CD4-positive, alpha-beta T cell treated with Interleukin-17A for 1 hour (primary cell): ENCODE measurements around the gene SPTB.
"Not testable (repeated sequence)": the region's sequence is repeated elsewhere in the genome, so short reads cannot be mapped to it uniquely, and the experiment has no call there.

Source experiments
- DNase-seq: peaks from one replicate; pipeline ENCODE4 v3.0.0-alpha.2; 2020

SPTB gene

GRCh38 chr14:64815257-64815656, 64.5 kb downstream of the SPTB start:
- no peak for DNase-seq

GRCh38 chr14:64812412-64812811, 67.3 kb downstream of the SPTB start:
- DNase-seq: peak; percentile 45

GRCh38 chr14:64811676-64812075, 68.0 kb downstream of the SPTB start:
- no peak for DNase-seq

- DNase-seq: no peak
Measured at GRCh38 chr14:64808449-64808848, 71.3 kb downstream of the SPTB start.

GRCh38 chr14:64807551-64807950, 72.2 kb downstream of the SPTB start:
- no peak for DNase-seq

GRCh38 chr14:64806862-64807495, 72.7 kb downstream of the SPTB start:
- DNase-seq: no peak

- DNase-seq: no peak
Measured at GRCh38 chr14:64806202-64806861, 73.4 kb downstream of the SPTB start.

GRCh38 chr14:64805646-64806045, 74.1 kb downstream of the SPTB start:
- not testable (repeated sequence) for DNase-seq

GRCh38 chr14:64804754-64805260, 74.9 kb downstream of the SPTB start:
- no peak for DNase-seq

- no peak for DNase-seq
Measured at GRCh38 chr14:64801800-64802199, 77.9 kb downstream of the SPTB start.

GRCh38 chr14:64801046-64801445, 78.7 kb downstream of the SPTB start:
- DNase-seq: no peak

- DNase-seq: peak; percentile 13
Measured at GRCh38 chr14:64800000-64800399, 79.7 kb downstream of the SPTB start.

GRCh38 chr14:64799555-64799954, 80.2 kb downstream of the SPTB start:
- DNase-seq: no peak

GRCh38 chr14:64796369-64796768, 83.3 kb downstream of the SPTB start:
- DNase-seq: no peak

GRCh38 chr14:64795921-64796320, 83.8 kb downstream of the SPTB start:
- DNase-seq: no peak

GRCh38 chr14:64795211-64795610, 84.5 kb downstream of the SPTB start:
- DNase-seq: no peak

GRCh38 chr14:64792871-64793560, 86.7 kb downstream of the SPTB start:
- no peak for DNase-seq

GRCh38 chr14:64792231-64792630, 87.5 kb downstream of the SPTB start:
- no peak for DNase-seq

- DNase-seq: no peak
Measured at GRCh38 chr14:64790478-64790877, 89.2 kb downstream of the SPTB start.

- DNase-seq: no peak
Measured at GRCh38 chr14:64789696-64790095, 90.0 kb downstream of the SPTB start.

GRCh38 chr14:64788706-64789105, 91.0 kb downstream of the SPTB start:
- DNase-seq: no peak

GRCh38 chr14:64787619-64788018, 92.1 kb downstream of the SPTB start:
- no peak for DNase-seq

- no peak for DNase-seq
Measured at GRCh38 chr14:64786296-64787149, 93.2 kb downstream of the SPTB start.
